Stimulated activated naive CD4-positive, alpha-beta T cell (primary cell): Measurements from ENCODE around the gene LAMB2.

Source experiments
- DNase-seq, 6 experiments: peaks; one replicate each; lab custom pipeline; 2025; lab: John Stamatoyannopoulos, UW

Gene LAMB2

DNA sequence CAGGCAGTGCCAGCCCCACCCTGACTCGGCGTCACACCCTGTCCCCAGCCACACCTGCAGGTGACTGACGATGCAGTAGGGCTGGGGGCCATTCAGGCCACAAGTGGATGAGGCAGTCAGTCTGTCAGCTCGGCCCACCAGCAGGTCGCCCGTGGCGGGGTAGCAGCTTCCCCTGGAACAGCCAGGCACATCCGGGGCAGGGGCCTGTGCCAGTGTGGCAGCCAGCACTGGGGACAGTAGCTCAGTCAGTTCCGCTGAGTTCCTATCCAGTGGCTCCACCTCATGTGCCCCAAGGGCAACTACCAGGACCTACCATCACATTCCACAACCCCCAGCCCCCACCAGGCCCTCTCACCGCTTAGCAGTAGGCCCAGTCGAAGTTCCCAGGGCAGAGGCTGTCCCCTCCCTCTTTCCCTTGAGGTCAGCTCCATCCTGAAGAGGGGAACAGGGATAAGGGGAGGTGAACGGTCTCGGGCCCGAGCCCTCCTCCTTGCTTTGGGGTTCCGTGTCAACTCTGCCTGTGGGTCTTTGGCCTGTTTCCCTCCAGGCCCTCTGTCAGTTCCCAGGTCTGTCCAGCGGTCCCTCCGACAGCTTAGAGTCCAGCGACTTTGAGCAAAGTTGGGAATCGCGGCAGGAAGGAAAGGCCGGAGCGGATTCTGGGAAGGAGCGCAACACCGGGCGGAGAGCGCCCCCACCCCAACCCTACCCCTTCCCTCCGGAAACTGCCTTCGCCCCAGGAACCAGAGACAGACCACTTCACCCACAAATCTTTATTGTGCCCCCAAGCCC is at the start of gene LAMB2:
Gene LAMB2, minus strand, starts transcription at position 614 of the 789 bp plus-strand sequence. Its CDS starts 183 bp downstream, at position 431.
- DNase-seq: no peak

DNA sequence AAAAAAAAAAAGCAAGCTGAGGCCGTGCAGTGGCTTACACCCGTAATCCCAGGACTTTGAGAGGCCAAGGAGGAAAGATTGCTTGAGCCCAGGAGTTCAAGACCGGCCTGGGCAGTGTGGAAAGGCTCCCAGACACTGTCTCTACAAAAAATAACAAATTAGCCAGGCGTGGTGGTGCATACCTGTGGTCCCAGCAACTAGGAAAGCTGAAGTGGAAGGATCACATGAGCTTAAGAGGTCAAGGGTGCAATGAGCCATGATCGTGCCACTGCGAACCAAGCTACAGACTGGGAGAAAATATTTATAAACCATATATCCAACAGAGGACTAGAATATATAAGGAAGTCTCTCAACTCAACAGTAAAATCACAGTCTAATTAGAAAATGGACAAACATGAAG is 48.5 kb upstream of the LAMB2 start:
- no peak for DNase-seq

DNA sequence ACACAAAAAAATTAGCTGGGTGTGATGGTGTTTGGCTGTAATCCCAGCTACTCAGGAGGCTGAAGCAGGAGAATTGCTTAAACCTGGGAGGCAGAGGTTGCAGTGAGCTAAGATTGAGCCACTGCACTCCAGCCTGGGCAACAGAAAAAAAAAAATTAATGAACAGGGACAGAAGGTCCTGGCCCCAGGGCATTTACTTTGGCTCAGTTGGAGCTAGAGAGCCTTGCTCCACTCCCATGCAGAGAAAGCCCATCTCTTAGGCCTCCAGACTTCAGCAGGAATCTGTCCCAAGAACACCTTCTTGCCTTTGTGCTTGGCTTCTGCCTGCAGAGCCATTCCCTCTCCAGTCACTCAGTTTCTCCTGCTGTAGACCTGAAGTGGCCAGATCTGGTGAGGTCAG is 47.3 kb upstream of the LAMB2 start:
- DNase-seq: no peak

DNA sequence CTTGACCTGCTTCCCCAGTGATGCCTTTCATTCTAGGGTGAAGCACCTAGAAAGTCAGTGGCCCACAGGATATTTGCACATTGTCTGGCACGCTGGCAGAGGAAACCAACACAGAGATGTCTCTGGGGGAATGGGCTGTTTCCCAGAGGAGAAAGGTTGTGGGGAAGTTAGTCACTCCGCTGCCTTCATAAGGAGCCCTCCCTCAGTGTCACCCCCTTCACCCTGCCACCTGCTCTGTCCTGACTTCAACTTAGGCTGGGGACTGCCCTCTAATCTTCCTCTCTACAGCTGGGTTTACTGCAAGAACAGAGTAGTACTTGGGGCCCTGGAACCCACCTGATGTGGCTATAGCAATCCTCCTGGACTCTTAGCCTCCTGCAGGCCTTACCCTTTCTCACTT is 44.2 kb upstream of the LAMB2 start:
- DNase-seq: no peak

DNA sequence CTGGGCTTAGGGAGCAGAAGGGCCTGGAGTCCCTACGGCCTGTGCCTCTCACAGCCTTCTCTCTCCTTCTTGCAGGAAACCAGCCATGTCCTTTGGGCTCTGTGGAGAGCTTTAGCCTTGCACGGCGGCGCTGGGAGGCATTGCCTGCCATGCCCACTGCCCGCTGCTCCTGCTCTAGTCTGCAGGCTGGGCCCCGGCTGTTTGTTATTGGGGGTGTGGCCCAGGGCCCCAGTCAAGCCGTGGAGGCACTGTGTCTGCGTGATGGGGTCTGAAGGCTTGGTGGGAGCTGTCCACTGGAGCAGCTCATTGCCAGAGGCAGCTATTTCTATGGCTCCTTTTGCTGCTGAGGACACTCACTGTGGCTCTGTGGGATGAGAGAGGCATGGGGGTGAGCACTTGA is 42.7 kb upstream of the LAMB2 start:
- no peak for DNase-seq

DNA sequence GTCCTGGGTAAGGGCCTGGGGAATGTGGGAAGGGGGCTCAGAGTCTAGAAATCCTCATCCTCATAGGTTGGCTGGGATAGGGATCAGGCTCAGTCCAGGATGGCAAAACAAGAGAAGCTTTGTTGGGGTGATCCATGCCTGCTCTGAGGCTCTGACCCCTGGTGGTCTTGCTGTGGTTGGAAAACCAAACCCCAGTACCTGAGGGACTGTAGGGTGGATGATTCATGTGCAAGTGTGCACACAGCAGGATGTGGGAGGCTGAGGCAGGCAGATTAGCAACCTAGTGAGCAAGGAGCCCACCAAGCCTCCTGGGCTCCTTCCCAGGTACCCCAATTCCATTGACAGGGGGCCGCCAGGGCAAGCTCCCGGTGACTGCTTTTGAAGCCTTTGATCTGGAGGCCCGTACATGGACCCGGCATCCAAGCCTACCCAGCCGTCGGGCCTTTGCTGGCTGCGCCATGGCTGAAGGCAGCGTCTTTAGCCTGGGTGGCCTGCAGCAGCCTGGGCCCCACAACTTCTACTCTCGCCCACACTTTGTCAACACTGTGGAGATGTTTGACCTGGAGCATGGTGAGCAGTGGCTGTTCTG is 41.6 kb upstream of the LAMB2 start:
- DNase-seq: no peak

DNA sequence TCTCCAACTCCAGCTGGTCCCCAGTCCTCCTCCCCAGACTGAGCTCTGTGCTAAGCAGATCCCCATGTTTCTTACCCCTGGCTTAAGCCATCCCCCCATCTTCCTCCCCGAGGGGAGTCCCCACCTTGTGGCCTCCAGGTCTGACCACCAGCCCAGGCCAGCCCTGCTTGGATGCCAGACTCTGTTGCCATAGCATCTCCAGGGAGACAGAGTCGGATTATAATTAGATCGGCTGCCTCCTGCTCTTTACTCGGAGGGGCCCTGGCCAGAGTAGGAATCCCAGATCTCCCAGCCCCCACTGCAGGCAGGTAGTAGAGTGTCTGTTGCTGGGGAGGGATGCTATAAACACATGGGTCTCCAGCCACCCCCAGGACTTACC is 40.9 kb upstream of the LAMB2 start:
- no peak for DNase-seq

DNA sequence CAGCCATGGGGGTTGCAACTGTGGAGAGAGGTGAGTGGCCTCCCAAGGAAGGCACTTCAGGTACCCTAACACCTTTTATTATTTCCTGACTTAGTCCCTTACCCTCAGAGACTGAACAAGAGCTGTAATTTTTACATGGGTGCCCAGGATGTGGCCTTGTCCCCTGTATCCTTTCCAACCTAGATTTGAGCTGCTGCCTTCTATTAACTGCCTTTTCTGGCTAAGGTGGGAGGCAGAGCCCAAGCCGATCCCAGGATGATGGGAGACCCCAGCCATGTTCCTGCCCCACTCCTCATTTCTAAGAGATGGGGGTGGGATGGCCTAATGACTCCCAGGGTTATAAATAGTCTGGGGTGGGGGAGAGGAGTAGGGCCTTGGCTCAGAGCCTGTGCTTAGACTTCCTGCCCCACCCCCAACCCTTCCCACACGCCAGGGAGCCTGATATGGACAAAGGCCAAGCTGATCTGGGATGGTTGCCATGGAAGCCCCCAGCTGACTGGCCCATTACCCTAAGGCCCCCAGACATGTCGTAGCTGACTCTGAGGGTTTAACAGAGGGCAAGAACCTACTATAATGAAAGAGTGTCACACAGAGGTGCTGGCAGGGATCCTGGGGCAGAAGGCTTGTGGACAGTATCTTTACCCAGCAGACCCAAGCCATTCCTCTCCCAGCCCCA is 40.4 kb upstream of the LAMB2 start:
- no peak for DNase-seq

DNA sequence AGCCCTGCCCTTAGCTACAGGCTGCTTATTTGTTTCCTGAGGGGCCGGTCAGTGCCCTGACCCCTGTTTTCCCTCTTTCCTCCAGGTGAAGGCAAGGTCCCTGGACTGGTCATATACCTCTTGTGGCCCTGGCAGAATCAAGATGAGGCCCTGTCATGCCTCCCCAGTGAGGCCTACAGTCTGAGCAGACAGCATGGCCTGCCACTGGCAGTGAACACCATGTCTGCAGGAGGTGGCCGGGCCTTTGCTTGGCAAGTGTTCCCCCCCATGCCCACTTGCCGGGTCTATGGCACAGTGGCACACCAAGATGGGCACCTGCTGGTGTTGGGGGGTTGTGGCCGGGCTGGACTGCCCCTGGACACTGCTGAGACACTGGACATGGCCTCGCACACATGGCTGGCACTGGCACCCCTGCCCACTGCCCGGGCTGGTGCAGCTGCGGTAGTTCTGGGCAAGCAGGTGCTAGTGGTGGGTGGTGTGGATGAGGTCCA is 39.7 kb upstream of the LAMB2 start:
- DNase-seq: no peak

DNA sequence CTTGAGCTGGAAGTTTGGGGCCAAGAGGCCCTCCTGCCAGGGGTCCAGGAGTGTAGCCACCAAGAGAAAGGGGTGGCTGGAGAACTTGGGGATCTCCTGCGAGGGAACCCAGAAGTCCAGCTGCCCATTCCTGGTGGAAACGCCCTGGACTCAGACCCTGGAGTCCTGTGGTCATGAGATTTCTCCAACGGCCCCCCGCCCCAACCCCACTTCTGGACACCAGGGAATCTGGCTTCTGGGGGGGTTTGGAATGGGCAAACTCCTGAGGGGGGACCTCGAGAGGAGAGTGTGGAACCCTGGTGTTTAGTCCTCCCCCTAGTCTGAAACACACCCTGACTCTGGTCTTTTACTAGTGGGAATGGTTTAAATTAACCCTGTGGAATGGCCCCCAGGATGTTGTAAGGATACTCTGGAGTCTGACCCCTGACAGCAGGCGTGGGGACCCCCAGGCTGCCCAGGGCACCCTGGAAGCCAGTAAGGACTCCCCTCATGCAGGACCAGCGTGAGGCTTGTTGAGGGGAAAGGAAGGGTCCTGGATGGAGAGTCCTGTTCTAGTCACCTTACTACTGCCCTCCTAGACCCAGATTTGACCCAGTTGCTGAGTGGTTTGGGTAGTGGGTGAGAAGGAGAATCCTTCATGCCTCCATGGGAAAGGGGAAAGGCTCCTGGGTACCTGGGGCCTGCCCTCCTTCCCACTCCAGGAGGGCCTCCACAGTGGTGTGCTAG is 39.1 kb upstream of the LAMB2 start:
- DNase-seq: no peak

DNA sequence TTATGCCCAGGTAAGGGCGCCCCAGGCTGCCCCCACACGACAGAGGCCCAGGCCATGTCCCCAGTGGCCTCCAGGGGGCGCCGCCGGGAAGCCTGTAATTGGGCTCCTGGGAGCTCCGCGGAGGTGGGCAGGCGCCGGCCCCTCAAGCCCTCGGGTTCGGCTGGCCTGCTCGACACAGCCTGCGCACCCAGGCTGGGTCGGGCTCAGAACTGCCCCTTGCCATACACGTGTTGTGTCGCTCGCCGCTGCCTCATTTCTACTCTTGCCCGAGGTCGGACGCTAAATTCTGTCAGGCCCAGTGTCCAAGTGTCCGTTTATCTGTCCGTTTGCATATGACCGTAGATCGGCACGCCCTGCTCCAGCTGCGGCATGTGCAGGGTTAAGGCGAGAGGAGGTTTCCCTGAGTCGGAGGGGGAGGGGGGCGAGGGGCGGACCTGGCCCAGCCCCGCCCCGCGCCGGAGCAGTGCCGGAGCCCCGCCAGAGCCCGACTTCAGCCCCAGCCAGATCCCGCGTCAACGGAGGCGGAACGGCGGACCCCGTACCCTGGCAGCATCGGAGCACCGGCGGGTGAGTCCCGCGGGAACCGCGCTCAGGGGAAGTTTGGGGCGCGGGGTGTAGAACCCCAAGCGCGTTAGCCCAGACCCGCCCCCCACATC is 38.4 kb upstream of the LAMB2 start, which contains the start of gene KLHDC8B:
Gene KLHDC8B, plus strand, starts transcription at position 480 of the 656 bp plus-strand sequence. CDS start 1,172 bp downstream, outside the sequence.
- DNase-seq: peak; percentile 32 to 80 (median 74)

DNA sequence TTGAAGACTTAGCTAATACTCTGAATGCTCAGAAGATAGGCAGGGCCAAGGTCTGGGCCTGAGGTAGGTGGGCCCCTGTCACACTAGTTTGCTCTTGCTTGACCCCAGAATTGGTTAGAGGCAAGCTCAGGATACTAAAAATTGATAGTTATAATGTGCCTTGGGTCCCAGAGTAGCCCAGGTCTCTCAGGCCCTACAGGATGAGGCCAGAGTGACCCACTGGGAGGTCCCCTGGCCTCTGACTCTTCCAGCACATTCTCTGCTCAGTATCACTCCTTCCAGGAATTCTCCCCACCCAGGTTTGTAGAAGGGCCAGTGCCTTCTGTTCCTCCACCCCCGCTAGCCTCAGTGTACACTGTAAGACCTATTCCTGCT is 37.9 kb upstream of the LAMB2 start:
- DNase-seq: no peak

DNA sequence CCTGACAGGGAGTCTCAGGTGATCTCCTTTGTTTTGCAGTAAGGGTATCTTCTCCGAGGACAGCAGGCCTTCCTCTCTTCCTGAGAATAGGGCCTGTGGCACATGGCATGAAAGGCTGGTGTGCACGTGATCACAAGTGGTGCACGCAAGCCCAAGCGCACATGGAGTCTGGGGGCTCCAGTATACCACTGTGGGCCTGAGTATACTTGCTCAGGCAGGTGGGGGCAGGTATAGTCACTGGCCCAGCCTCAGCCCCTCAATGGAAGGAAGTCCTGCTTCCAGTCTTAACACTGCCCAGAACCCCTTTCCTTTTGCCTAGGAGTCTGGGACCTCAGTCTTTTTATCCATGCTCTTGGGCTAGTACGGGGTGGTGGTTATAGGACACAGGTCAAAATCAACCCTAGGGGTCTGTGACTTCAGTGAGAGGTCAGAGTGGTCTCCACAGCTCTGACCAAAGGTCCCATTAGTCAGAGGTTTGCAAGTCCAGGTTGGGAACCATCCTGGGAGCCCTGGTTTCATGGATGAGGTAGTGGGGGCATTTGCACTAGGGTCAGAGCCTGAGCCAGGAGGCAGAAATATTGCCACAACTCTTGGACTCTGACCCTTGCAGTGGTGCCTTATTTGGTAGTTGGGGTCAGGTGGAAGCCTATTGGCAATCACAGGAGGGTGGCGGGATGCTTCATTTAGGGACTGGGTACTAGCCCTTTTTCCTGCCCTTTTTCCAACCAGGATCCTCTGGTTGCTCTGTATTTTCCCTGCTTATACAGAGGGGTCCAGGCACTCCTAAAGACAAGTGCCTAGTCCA is 34.1 kb upstream of the LAMB2 start:
- no peak for DNase-seq

DNA sequence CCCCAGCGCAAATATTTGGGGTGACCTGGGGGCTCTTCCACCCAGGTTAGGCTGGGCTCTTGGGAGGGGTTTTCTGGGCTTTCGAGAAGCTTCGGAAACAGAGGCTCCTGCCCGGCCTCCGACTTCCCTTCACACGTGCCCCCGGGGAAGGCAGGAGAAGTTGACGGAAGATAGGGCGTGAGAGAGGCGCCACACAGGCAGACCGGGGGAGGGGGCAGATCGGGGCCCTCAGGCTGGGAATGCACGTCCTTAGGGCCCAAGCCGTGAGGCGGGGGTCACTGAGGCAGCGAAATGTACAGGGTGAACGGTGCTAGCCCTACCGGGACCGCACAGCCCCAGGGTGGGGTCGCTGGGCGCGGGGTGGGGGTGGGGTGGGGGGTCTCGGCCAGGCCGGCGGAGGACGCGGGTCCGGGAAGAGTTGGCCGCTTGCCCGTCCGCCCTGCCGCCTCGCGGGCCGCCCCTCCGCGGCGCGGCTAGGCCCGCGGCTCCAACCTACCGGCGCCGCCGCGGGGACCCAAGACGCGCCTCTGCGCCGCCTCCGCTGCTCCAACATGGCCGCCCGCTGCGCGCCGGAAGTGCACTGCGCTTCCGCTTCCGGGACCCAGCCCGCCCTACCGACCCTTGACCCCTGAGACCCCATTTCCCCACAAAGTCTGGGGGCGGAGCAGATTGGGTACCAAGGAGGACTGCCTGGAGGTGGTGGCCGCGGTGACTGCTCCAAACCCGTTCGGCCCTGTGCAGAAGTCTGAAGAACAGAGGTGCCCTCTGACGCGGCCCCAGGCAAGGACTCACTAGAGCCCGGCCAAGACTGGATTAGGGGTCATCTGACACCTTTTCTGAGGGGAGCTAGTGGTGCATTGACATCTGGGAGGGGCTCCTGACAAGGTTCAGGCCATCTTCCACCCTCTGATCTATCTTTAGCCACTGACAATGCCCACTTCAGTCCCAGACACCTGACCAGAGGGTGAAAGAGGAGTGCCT is 33.2 kb upstream of the LAMB2 start, which contains the start of gene CCDC71:
Gene CCDC71, minus strand, starts transcription at position 561 of the 981 bp plus-strand sequence. CDS start 2,123 bp downstream, outside the sequence.
- peak; percentile 43 to 78 (median 56) for DNase-seq

DNA sequence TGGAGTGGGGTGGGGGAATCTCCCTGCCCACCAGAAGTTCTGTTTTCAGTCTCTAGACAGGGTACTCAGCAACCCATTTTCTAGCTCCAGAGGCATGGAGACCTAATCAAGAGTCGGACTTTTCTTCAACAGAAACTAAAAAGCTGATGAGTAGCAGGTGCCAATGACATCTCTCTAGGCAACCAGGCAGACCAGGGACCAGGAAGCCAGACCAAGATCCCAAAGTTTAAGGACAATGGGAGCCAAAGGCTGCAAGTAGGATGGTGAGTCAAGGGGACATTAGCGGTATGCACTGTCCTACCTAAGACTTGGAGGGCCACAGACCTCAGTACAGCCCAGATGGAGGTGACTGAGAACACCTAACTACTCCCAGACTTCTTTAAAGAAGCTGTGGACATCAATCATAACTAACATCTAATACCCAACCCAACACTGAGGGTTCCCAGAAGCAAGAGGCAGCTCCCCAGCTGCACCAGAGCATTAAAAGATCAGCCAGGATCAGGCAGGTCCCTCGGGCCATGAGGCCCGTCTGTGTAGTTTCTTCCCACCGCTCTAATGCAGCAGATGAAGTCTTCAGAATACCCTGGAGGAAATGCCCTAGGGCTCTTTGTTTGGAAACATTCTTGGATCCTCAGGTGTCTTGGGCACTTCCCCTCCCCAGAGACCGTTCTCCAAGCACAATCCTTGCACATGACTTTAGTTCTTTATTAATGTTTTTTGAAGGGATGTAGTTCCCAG is 32.3 kb upstream of the LAMB2 start:
- no peak for DNase-seq

DNA sequence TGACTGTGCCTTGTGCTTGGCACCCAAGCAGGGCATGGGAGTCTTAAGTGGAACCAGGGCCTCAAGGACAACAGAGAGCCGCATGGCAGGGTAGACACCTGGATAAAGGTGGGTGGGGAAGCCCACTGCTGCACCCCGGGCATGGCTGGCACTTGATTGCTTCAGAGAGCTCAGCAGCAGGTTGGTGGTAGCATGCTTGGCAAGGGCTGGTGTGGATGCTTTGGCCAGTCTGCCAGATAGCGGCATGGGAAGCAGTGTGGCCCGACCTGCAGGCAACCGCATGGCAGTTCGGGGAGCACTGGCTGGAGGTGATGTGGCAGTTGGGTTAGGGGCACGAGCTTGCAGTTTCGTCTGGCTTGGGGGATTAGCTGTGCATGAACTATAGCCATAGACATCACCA is 30.8 kb upstream of the LAMB2 start:
- DNase-seq: no peak

DNA sequence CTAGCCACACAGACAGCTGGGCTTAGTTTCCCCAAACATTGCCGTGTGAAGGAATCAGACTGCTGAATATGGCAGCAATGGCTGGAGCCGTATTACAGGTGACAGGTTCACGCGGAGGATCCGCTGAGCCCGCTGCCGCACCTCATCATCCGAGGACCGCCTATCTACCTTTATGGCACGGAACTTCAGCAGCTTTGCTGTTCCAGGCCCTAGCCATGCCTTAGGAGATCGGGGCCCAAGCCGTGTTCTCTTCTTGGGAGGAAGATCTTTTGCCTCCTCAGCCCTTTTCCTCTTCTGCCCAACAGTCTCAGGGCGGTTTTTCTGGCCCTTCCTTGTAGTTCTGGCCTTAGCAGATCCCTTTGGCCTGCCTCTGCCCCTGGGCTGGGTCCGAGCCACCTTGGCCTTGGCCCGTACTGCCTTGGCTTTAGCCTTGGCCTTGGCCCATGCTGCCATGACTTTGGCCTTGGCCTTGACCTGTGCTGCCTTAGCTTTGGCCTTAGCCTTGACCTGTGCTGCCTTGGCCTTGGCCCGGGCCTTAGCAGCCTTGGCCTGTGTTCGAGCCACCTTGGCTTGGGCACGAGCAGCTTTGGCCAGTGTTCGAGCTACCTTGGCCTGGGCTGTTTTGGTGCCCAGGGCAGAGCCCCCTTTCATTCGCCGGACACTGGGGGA is 30.0 kb upstream of the LAMB2 start:
- DNase-seq: no peak

DNA sequence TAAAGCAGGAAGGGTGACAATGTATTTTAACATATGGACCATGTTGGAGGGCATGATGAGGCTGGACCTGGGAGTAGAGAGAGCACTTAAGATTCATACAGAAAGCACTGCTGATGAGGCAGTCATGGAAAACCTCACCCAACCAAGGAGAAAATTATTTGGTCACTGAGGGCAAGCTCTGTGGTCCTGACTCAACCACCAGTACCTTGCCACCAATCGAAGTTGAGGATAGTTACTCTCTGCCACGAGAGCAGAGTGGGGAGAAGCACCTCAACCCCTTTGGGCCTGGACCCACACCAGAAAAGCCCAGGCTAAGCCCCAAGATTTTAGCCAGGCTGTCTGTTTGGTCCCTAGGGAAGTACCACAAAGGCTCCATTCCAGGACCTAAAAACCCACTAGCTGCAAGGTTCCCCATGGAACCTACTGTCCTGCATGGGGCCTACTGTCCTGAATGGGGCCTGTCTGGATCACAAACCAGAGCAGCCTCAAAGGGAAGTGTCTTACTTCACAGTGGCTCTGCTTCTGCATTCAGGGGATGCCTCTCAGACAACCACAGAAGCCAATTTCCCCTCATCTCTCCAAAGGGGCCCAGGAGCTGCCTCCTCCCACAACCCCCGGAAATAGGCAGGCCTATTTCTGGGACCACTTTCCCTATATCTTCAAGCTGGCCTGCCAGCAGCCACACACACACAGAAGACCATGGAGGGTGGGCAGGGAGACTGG is 29.1 kb upstream of the LAMB2 start:
- DNase-seq: no peak
